Spleen (tissue), 11 donors: ENCODE results near the gene LSM5. TPM values are rescaled to one million over a fixed set of nuclear protein-coding genes. Genes with fewer than 3 reads are reported as not detected.

ENCODE experiments used
- DNase-seq: peaks from one replicate; pipeline ENCODE4 v3.0.0-alpha.2; 2020
- H3K27ac ChIP-seq, 8 donors: fragments of 200-600 bp; sonication (generic) in 7 of 8; 1 replicate in 4 of 8; 2 replicates in 4 of 8; pipeline versions ENCODE4 v1.5.0 to v1.8.0; 2016 to 2021; ENCODE audit warnings: inconsistent platforms in 4 of 8, mild to moderate bottlenecking in 4 of 8, moderate library complexity in 1 of 8
- H3K27me3 ChIP-seq, 7 donors: fragments of 200-600 bp; sonication (generic) in 6 of 7; replicated peaks in 1 of 7; 1 replicate in 4 of 7; 2 replicates in 3 of 7; pipeline versions ENCODE4 v1.5.0 to v1.8.0; 2016 to 2021; ENCODE audit warnings: inconsistent platforms in 3 of 7, mild to moderate bottlenecking in 1 of 7
- H3K36me3 ChIP-seq, 6 donors: fragments of 200-600 bp; sonication (generic) in 5 of 6; 1 replicate in 4 of 6; 2 replicates in 2 of 6; pipeline versions ENCODE4 v1.5.0 to v1.8.0; 2016 to 2021; ENCODE audit warnings: inconsistent platforms in 2 of 6
- H3K4me1 ChIP-seq, 6 donors: fragments of 200-600 bp; sonication (generic) in 5 of 6; 1 replicate in 3 of 6; 2 replicates in 3 of 6; pipeline versions ENCODE4 v1.5.0 to v1.8.0; 2016 to 2021; ENCODE audit warnings: inconsistent platforms in 3 of 6
- H3K4me3 ChIP-seq, 8 donors: fragments of 200-600 bp; sonication (generic) in 7 of 8; 1 replicate in 4 of 8; 2 replicates in 4 of 8; pipeline versions ENCODE4 v1.5.0 to v1.8.0; 2016 to 2021; ENCODE audit warnings: inconsistent platforms in 4 of 8, mild to moderate bottlenecking in 4 of 8, moderate library complexity in 2 of 8
- H3K9me3 ChIP-seq, 8 donors: fragments of 200-600 bp; sonication (generic) in 7 of 8; 1 replicate in 4 of 8; 2 replicates in 4 of 8; pipeline versions ENCODE4 v1.5.0 to v1.8.0; 2016 to 2021; ENCODE audit warnings: inconsistent platforms in 4 of 8
- CTCF ChIP-seq, 11 experiments: fragments of 200-600 bp in 7 of 11; fragments of 450-650 bp in 4 of 11; sonication (generic) in 4 of 11; IDR thresholded peaks in 8 of 11; conservative IDR thresholded peaks in 3 of 11; 1 replicate in 7 of 11; 2 replicates in 4 of 11; pipeline versions ENCODE4 v1.4.0 to v1.8.0; 2016 to 2021; ENCODE audit warnings: antibody characterized with exemption in 11 of 11, inconsistent platforms in 4 of 11, mild to moderate bottlenecking in 1 of 11
- POLR2A ChIP-seq, 3 donors: fragments of 450-650 bp; IDR thresholded peaks; one replicate each; pipeline ENCODE4 v1.5.1; 2017; ENCODE audit warnings: antibody characterized with exemption in 3 of 3, mild to moderate bottlenecking in 1 of 3
- POLR2AphosphoS5 ChIP-seq, 3 donors: sonication (generic); formaldehyde crosslinking; IDR thresholded peaks; one replicate each; pipeline ENCODE4 v1.5.1; 2017; ENCODE audit warnings: antibody characterized with exemption in 3 of 3
- WGBS, 5 donors: extraction: QIAGEN DNeasy Blood & Tissue Kit in 3 of 5; methylation state at CpG; one replicate each; pipeline versions ENCODE4 v1.1.5 to v1.1.7; 2013 to 2018; 5-methylcytosine and 5-hydroxymethylcytosine counted together
- intact Hi-C: fragments of 100-400 bp; cut with DNase I; formaldehyde crosslinking; loops from one replicate; pipeline ENCODE4 v1.15.0; 2023; ENCODE audit warnings: low total_unique reads
- polyA plus RNA-seq, 3 donors: library from polyadenylated mRNA; stranded (reverse); fragments of 200-250 nt; gene quantifications; one replicate each; pipeline ENCODE4 v1.2.1, GENCODE V29; 2013
- total RNA-seq, 7 donors: library from RNA; depleted of rRNA in 3 of 7; stranded (reverse); fragments of >200 nt in 3 of 7; fragmentation: NEBNext Ultra II Directional in 4 of 7; extraction: Animal tissue kit (Norgen Biotek cat#: 25700) in 4 of 7; gene quantifications; one replicate each; pipeline versions ENCODE4 v1.1.0 to v1.2.1, GENCODE V29; 2016 to 2021
- donor health status: healthy with polysubstance abuse.
- donor health status: DM: no; HTN: no; CAD: no; lungs with moderate emphysema.
- donor health status: DM: no; HTN: no; CAD: no.
- donor health status: Bipolar disorder and iron deficiency.
- donor health status: healthy.
- donor health status: DM: no; HTN: no; CAD: no.
- donor health status: DM: yes; HTN: yes; CAD: no.

LSM5 gene
- total and polyA plus RNA-seq, 10 donors, result 14.5 to 142 (median 33.2) TPM

- 88 to 100% (median 92%) methylated on average over 1 of the region's 1 CpG for WGBS, 5 donors
- DNase-seq, result no peak
- intact Hi-C loops, result loop anchor here (5.0 kb wide), 1 partner anchor 265 kb away; no protein-coding TSS in a partner anchor
These were observed 12.6 kb downstream of the LSM5 start for GRCh38 chr7:32477649-32477980.

GRCh38 chr7:32476816-32477648 is 13.1 kb downstream of the LSM5 start:
- 55 to 77% (median 67%) methylated on average over 3 of the region's 3 CpGs for WGBS, 5 donors
- Histone ChIP-seq H3K9me3 (no peaks in the 10 kb centered on the region), H3K4me1 (no peaks in the 10 kb centered on the region), H3K36me3 (no peaks in the 10 kb centered on the region), H3K27me3 (no peaks in the 10 kb centered on the region), H3K27ac (no peak overlapping the region), H3K4me3 (no peak overlapping the region)
- no peak for TF ChIP-seq POLR2AphosphoS5 (IDR thresholded peaks at IDR 0.05)
- TF ChIP-seq CTCF (IDR thresholded peaks at IDR 0.05 in 8 of 11, conservative IDR thresholded peaks at IDR 0.05 in 3 of 11), result no peak
- TF ChIP-seq POLR2A (IDR thresholded peaks at IDR 0.05), result no peak
- DNase-seq, result no peak
- intact Hi-C loops, result loop anchor here (5.0 kb wide), 1 partner anchor 265 kb away; no protein-coding TSS in a partner anchor

More at GRCh38 chr7:32477649-32477980, 12.6 kb downstream of the LSM5 start:
- H3K9me3 ChIP-seq, result no peaks in the 10 kb centered on the region
- no peaks in the 10 kb centered on the region for H3K36me3 ChIP-seq
- no peaks in the 10 kb centered on the region for H3K27me3 ChIP-seq
- H3K4me3 ChIP-seq, result no peak overlapping the region
- TF ChIP-seq POLR2AphosphoS5 (IDR thresholded peaks at IDR 0.05) (no peak), POLR2A (IDR thresholded peaks at IDR 0.05) (no peak), CTCF (IDR thresholded peaks at IDR 0.05 in 8 of 11, conservative IDR thresholded peaks at IDR 0.05 in 3 of 11) (no peak)
- H3K4me1 ChIP-seq, result no peaks in the 10 kb centered on the region
- no peak overlapping the region for H3K27ac ChIP-seq

GRCh38 chr7:32474008-32474407 is 16.2 kb downstream of the LSM5 start:
- H3K27me3 ChIP-seq, result no peaks in the 10 kb centered on the region
- H3K9me3 ChIP-seq, result no peaks in the 10 kb centered on the region
- no peak overlapping the region for H3K4me3 ChIP-seq
- H3K36me3 ChIP-seq, result no peaks in the 10 kb centered on the region
- no peaks in the 10 kb centered on the region for H3K4me1 ChIP-seq
- intact Hi-C loops, result no loop called here
- no peak overlapping the region for H3K27ac ChIP-seq
- 74 to 90% (median 83%) methylated on average over 1 of the region's 1 CpG for WGBS, 5 donors
- no peak for DNase-seq
- TF ChIP-seq CTCF (IDR thresholded peaks at IDR 0.05 in 8 of 11, conservative IDR thresholded peaks at IDR 0.05 in 3 of 11) (no peak), POLR2AphosphoS5 (IDR thresholded peaks at IDR 0.05) (no peak), POLR2A (IDR thresholded peaks at IDR 0.05) (no peak)

- intact Hi-C loops, result no loop called here
- no peaks in the 10 kb centered on the region for H3K27me3 ChIP-seq
- TF ChIP-seq POLR2AphosphoS5 (IDR thresholded peaks at IDR 0.05) (no peak), CTCF (IDR thresholded peaks at IDR 0.05 in 8 of 11, conservative IDR thresholded peaks at IDR 0.05 in 3 of 11) (no peak), POLR2A (IDR thresholded peaks at IDR 0.05) (no peak)
- 81 to 95% (median 88%) methylated on average over 8 to 9 of the region's 9 CpGs for WGBS, 5 donors
- H3K4me3 ChIP-seq, result no peak overlapping the region
- no peak overlapping the region for H3K27ac ChIP-seq
- H3K9me3 ChIP-seq, result no peaks in the 10 kb centered on the region
- no peaks in the 10 kb centered on the region for H3K36me3 ChIP-seq
- no peak for DNase-seq
- no peaks in the 10 kb centered on the region for H3K4me1 ChIP-seq
These were observed 18.2 kb downstream of the LSM5 start for GRCh38 chr7:32472015-32472414.
